ENCODE results near the gene TTK. TPM values are rescaled to one million over a fixed set of nuclear protein-coding genes. Genes with fewer than 3 reads are reported as not detected.

TTK gene
- 10 to 100 TPM in 1 of 2 donors, under 1 TPM in 1; under 0.01 to 21.1 TPM for total RNA-seq
- under 1 TPM; 0.36 to 0.70 TPM for polyA plus RNA-seq

DNA sequence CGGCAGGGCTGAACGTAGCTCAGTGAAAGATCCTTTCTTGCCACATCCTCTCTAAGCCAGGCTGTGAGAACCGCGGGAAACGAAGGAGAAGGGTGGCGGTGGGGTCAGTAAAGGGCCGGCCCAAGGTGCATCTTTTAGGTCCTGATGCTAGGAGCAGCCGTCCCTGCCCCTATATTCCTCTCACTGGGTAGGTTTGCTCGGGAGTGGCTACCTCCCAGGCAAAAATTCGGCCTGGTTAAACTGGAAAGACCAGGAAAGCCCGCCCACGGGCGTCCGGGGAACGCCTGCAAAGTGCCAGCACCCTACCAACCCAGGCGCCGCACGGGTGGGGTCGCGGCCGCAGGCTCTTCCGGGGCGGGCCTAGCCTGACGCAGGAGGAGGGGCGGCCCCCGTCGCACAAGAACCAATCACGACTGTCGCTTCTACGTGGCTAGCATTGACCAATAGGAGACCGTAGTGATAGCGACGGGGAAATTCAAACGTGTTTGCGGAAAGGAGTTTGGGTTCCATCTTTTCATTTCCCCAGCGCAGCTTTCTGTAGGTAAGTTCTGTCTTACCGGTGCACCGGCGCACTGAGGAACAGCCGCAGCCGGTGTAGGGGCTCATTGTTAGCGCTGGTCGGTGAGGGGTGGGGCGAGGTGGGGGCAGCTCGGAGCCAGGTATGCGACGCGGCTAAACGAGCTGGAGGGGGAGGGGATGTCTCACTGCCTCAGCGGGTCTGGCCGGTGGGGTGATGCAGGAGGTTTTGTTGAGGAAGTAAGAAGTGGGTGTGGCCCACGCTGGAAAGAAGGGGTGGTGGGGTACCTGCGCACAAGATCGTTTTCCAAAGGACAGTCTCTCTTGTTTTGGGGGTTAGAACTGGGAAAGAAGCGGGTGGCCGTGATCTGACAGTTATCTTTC, at the start of gene TTK:
Gene TTK (plus strand): TSS at position 477 of the 900 bp plus-strand sequence. CDS start 1,195 bp downstream, outside the sequence.
- no peaks in the 10 kb centered on the region for H3K9me3 ChIP-seq (ENCODE audit: control insufficient read depth in 4 of 4, low read length in 3 of 4)
- H3K27ac ChIP-seq (ENCODE audit: low read depth in 1 of 2, low read length in 2 of 2) = peak within 1 kb of the TSS; percentile 70 to 86
- peaks cover 3 to 16% (median 10%) of the 10 kb centered on the region in 4 donors for H3K4me1 ChIP-seq (ENCODE audit: control insufficient read depth in 4 of 4, insufficient read depth in 4 of 4, low read length in 3 of 4)
- H3K9ac ChIP-seq (ENCODE audit: low read depth in 1 of 2, low read length in 2 of 2) = peak within 1 kb of the TSS; percentile 33 to 76
- H3K36me3 ChIP-seq (ENCODE audit: control insufficient read depth in 4 of 4, insufficient read depth in 3 of 4, low read depth in 1 of 4, low read length in 3 of 4) = no peaks in the 10 kb centered on the region
- peak; percentile 89 for TF ChIP-seq SP1 (IDR thresholded peaks at IDR 0.05)
- no peak for TF ChIP-seq FOXA1 (IDR thresholded peaks at IDR 0.05)
- peak; percentile 93 for TF ChIP-seq TAF1 (conservative IDR thresholded peaks at IDR 0.05)
- TF ChIP-seq RXRA (IDR thresholded peaks at IDR 0.05) = peak; percentile 26 to 53
- TF ChIP-seq NR2F2 (IDR thresholded peaks at IDR 0.05) = peak; percentile 51
- peak in 1 of 2 donors; percentile 5 for TF ChIP-seq HNF4A (conservative IDR thresholded peaks at IDR 0.05)
- peak in 1 of 2 donors; percentile 69 for TF ChIP-seq EGR1 (IDR thresholded peaks at IDR 0.05; ENCODE audit: low read depth in 2 of 2)
- TF ChIP-seq RAD21 (IDR thresholded peaks at IDR 0.05) = peak; percentile 13 to 22
- no peak for TF ChIP-seq HNF4G (IDR thresholded peaks at IDR 0.05)
- peak; percentile 26 to 89 for TF ChIP-seq GABPA (IDR thresholded peaks at IDR 0.05 in 1 of 2, conservative IDR thresholded peaks at IDR 0.05 in 1 of 2)
- TF ChIP-seq, protein P1, sequence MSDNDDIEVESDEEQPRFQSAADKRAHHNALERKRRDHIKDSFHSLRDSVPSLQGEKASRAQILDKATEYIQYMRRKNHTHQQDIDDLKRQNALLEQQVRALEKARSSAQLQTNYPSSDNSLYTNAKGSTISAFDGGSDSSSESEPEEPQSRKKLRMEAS (IDR thresholded peaks at IDR 0.05) = peak; percentile 43
- TF ChIP-seq, protein P2, sequence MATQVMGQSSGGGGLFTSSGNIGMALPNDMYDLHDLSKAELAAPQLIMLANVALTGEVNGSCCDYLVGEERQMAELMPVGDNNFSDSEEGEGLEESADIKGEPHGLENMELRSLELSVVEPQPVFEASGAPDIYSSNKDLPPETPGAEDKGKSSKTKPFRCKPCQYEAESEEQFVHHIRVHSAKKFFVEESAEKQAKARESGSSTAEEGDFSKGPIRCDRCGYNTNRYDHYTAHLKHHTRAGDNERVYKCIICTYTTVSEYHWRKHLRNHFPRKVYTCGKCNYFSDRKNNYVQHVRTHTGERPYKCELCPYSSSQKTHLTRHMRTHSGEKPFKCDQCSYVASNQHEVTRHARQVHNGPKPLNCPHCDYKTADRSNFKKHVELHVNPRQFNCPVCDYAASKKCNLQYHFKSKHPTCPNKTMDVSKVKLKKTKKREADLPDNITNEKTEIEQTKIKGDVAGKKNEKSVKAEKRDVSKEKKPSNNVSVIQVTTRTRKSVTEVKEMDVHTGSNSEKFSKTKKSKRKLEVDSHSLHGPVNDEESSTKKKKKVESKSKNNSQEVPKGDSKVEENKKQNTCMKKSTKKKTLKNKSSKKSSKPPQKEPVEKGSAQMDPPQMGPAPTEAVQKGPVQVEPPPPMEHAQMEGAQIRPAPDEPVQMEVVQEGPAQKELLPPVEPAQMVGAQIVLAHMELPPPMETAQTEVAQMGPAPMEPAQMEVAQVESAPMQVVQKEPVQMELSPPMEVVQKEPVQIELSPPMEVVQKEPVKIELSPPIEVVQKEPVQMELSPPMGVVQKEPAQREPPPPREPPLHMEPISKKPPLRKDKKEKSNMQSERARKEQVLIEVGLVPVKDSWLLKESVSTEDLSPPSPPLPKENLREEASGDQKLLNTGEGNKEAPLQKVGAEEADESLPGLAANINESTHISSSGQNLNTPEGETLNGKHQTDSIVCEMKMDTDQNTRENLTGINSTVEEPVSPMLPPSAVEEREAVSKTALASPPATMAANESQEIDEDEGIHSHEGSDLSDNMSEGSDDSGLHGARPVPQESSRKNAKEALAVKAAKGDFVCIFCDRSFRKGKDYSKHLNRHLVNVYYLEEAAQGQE (IDR thresholded peaks at IDR 0.05) = peak; percentile 56
- TF ChIP-seq, protein P3, sequence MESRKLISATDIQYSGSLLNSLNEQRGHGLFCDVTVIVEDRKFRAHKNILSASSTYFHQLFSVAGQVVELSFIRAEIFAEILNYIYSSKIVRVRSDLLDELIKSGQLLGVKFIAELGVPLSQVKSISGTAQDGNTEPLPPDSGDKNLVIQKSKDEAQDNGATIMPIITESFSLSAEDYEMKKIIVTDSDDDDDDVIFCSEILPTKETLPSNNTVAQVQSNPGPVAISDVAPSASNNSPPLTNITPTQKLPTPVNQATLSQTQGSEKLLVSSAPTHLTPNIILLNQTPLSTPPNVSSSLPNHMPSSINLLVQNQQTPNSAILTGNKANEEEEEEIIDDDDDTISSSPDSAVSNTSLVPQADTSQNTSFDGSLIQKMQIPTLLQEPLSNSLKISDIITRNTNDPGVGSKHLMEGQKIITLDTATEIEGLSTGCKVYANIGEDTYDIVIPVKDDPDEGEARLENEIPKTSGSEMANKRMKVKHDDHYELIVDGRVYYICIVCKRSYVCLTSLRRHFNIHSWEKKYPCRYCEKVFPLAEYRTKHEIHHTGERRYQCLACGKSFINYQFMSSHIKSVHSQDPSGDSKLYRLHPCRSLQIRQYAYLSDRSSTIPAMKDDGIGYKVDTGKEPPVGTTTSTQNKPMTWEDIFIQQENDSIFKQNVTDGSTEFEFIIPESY (IDR thresholded peaks at IDR 0.05) = no peak
- TF ChIP-seq YY1 (IDR thresholded peaks at IDR 0.05) = peak; percentile 62
- TF ChIP-seq JUND (IDR thresholded peaks at IDR 0.05) = no peak
- peak within 1 kb of the TSS; percentile 65 to 81 (median 79) for H3K4me3 ChIP-seq (ENCODE audit: low read depth in 1 of 3, low read length in 3 of 3)
- H3K27me3 ChIP-seq (ENCODE audit: control insufficient read depth in 4 of 4, insufficient read depth in 4 of 4, low read length in 3 of 4) = no peaks in the 10 kb centered on the region
- peak; percentile 92 for DNase-seq (ENCODE audit: low spot score)
- WGBS = 1% methylated on average over 56 of the region's 56 CpGs

DNA sequence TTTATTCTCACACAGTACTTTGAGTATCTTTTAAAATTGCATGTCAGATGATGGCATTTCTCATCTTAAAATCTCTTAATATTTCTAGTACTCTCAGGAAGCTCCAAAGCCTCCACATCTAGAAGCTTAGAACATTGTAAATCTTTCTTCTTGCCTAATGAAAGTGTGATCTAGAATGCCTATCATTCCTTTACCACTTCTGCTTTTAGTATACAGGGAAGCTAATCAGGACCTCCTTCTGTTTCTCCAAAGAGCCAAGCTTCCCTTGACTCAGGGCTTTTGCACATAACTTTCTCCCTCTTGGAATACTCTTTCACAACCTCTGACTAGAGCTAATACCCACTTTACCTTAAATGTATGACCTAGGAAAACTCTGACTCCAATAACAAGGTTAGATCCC, 49.6 kb upstream of the TTK start:
- no peaks in the 10 kb centered on the region for H3K36me3 ChIP-seq (ENCODE audit: control insufficient read depth in 4 of 4, insufficient read depth in 3 of 4, low read depth in 1 of 4, low read length in 3 of 4)
- H3K4me1 ChIP-seq (ENCODE audit: control insufficient read depth in 4 of 4, insufficient read depth in 4 of 4, low read length in 3 of 4) = no peaks in the 10 kb centered on the region
- no peaks in the 10 kb centered on the region for H3K9me3 ChIP-seq (ENCODE audit: control insufficient read depth in 4 of 4, low read length in 3 of 4)
- TF ChIP-seq EGR1 (IDR thresholded peaks at IDR 0.05; ENCODE audit: low read depth in 2 of 2) (no peak), HNF4G (IDR thresholded peaks at IDR 0.05) (no peak), NR2F2 (IDR thresholded peaks at IDR 0.05) (no peak), FOXA2 (IDR thresholded peaks at IDR 0.05) (no peak), SP1 (IDR thresholded peaks at IDR 0.05) (no peak)
- TF ChIP-seq, protein P4, sequence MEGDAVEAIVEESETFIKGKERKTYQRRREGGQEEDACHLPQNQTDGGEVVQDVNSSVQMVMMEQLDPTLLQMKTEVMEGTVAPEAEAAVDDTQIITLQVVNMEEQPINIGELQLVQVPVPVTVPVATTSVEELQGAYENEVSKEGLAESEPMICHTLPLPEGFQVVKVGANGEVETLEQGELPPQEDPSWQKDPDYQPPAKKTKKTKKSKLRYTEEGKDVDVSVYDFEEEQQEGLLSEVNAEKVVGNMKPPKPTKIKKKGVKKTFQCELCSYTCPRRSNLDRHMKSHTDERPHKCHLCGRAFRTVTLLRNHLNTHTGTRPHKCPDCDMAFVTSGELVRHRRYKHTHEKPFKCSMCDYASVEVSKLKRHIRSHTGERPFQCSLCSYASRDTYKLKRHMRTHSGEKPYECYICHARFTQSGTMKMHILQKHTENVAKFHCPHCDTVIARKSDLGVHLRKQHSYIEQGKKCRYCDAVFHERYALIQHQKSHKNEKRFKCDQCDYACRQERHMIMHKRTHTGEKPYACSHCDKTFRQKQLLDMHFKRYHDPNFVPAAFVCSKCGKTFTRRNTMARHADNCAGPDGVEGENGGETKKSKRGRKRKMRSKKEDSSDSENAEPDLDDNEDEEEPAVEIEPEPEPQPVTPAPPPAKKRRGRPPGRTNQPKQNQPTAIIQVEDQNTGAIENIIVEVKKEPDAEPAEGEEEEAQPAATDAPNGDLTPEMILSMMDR (IDR thresholded peaks at IDR 0.05; ENCODE audit: low read depth, low read length, missing input control) = no peak
- TF ChIP-seq, protein P5, sequence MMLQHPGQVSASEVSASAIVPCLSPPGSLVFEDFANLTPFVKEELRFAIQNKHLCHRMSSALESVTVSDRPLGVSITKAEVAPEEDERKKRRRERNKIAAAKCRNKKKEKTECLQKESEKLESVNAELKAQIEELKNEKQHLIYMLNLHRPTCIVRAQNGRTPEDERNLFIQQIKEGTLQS (IDR thresholded peaks at IDR 0.05) = no peak
- TF ChIP-seq, protein P2 (IDR thresholded peaks at IDR 0.05) = no peak
- TF ChIP-seq, protein P1 (IDR thresholded peaks at IDR 0.05) = no peak
- H3K27ac ChIP-seq (ENCODE audit: low read depth in 1 of 2, low read length in 2 of 2) = no peak overlapping the region
- H3K4me3 ChIP-seq (ENCODE audit: low read depth in 1 of 3, low read length in 3 of 3) = no peak overlapping the region
- no peak overlapping the region for H3K9ac ChIP-seq (ENCODE audit: low read depth in 1 of 2, low read length in 2 of 2)
- no peak for DNase-seq (ENCODE audit: low spot score)
- H3K27me3 ChIP-seq (ENCODE audit: control insufficient read depth in 4 of 4, insufficient read depth in 4 of 4, low read length in 3 of 4) = no peaks in the 10 kb centered on the region

Data from liver (tissue), 9 donors.